NCI-H1930 (cell line): ENCODE results near the gene AQP12A.

Experiments used
- DNase-seq, 2 experiments: peaks; one replicate each; lab custom pipeline; 2025; lab: John Stamatoyannopoulos, UW

The AQP12A gene

DNA sequence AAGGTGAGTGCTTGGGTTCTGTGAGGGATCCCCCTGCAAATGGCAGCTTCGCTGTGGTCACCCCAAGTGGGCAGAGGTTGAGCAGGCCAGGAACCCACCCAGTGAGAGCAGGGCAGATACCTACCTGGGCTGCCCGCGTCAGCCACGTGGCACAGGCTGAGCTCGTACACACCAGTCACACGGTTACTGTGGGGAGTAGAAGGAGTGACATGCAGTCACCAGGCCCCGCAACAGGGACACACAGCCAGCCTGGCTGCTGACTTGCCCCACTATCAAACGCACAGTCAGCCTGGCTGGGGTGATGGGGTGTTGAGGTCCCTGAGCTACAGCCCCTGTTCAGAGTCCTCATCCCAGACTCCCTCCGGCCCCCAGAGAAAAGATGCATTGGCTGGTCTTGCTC is 32.2 kb downstream of the AQP12A start:
- DNase-seq: no peak

DNA sequence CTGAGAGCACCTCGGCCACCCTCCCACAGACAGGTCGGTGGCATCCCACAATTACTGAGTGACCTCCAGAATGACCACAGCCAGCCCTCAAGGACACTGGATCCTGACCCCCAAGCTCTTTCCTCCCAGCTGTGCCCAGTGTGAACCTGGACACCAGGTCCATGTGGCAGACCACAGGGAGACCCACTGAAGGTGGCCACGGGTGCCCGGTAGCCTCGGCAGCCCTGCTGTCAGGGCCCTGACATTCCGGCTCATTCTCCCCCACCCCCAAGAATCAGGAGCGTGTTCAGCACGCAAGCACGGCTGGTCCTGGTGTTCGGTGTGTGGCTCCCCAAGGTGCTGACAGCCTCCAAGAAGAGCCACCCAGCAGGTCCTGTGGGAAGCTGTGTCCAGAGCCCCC is 32.8 kb downstream of the AQP12A start:
- DNase-seq: no peak

- DNase-seq: no peak
Measured at GRCh38 chr2:240725266-240725665, 33.6 kb downstream of the AQP12A start.

DNA sequence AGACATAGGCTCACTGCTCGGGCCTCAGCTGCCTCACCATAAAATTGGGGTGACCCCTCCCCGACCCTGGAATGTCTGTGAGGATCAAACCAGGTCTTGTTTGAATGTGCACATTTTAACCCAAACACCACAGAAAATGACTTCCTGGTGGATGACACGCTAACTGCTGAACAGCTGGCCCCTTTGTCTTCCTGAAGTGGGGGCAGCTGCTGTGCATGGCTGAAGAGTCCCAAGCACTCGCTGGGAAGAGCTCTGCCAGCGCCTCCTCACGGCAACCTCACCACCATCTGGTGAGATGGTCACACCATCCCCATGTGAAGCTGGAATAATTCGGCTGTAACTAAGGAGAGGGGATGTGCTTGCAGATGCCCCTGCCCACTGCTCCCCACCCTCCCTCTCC is 34.0 kb downstream of the AQP12A start:
- no peak for DNase-seq

GRCh38 chr2:240726876-240727275 is 35.2 kb downstream of the AQP12A start:
- DNase-seq: no peak

GRCh38 chr2:240727439-240727838 is 35.8 kb downstream of the AQP12A start:
- no peak for DNase-seq

DNA sequence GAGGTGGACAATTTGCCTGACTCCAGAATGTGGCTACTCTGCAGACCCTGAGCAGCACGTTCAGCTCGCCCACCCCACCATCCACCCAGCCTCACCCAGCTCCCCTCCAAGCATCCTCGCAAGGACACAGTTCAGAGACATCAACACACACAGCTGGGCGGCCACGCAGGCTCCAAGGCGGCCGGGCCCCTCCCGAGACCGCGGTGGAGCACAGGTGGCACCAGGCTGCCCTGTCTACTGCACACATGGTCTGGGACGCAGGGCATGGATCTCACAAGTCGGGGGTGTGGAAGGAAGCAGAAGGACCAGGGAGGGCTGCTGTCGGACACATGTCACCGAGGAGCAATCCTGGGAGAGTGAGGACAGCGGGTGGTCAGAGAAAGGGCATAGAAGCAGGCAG is 36.2 kb downstream of the AQP12A start:
- DNase-seq: no peak

DNA sequence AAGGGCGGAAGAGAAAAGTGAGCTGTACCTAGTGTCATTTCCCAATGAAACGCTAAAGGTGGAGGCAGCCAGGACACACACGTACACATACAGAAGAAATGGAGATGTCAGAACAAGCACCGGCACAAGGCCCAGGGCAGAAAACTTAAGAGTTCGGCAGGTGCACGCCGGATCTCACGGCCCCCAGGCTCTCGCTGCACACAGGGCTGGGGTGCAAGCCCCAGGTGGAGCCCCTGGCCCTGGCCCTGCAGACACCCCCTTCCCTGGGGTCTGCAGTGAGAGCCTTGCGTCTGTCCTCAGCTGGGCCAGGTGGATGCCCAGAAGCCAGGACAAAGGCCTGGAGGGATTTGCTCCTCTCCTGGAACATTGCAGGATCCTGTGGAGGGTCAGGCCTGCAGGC is 36.7 kb downstream of the AQP12A start:
- no peak for DNase-seq

DNA sequence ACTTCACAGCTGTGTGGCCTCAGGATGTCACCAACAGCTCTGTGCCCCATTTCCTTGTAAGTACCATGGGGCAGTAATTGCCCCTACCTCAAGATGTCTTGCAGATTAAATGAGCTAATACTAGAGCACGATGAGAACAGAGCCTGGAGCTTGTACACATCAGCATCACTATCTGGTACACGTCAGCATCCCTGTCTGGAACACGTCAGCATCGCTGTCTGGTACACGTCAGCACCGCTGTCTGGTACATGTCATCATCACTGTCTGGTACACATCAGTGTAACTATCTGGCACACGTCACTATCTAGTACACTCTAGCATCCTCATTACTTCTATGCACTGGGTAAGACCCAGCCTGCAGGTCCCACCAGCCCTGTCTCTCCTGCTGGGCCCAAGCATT is 37.2 kb downstream of the AQP12A start:
- DNase-seq: no peak

DNA sequence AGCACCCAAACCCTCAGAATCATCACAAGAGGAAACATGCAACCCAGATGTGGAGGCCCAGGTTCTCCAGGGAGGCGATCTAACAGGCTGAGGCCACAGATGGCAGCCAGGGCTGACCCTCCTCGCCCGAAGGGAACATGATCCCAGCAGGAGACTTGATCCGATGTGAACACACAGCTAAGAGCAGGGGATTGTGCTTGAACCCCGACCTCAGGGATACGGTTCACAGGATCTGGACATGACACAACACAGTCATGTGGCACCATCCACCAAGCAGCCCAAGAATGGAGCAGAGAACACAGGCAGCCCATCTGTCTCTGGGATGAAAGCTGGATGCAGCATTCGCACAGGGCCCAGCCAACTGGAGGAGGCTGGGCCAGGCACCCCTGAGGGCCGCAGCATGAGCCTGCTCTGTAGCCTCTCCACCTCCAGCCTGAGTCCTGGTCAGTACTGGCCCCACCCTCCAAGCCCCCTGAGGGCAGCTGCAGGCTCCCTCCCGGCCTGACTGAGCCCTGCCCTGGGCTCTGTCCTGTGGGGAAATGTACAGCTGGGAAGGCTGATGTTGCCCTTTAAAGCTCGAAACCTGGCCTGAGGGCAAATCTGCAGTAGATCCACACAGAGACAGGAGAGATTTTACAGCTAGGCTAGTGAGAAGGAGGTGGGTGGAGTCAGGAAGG is 39.0 kb downstream of the AQP12A start:
- DNase-seq: no peak

DNA sequence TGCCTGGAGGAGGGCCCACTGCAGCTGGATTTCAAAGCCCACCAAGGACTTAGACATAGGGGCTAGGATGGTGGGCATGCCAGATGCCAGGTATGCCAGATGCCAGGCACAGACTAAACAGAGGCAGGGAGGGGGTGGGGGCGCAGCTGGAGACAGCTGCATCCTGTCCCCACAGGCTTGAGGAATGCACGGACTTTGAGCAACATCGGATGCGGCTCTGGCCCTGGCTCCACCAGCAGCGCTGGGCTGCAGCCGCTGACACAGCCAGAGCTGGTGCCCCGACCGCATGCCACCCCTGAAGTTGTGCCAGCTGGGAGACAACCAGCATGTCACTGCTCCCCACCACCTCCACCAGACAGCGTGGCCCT is 39.5 kb downstream of the AQP12A start:
- no peak for DNase-seq

DNA sequence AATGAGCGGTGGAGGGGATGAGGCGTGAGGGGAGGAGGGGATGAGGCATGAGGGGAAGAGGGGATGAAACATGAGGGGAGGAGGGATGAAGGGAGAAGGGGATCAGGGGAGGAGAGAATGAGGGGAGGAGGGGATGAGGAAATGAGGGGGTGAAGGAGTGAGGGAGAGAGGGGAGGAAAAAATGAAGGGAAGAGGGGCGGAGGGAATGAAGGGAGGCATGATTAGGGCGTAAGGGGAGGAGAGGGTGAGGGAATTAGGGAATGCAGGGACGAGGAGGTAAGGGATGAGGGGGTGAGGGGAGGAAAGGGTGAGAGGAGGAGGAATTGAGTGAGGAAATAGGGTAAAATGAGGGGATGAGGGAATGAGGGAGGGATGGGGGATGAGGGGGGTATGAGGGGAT is 40.5 kb downstream of the AQP12A start:
- no peak for DNase-seq

DNA sequence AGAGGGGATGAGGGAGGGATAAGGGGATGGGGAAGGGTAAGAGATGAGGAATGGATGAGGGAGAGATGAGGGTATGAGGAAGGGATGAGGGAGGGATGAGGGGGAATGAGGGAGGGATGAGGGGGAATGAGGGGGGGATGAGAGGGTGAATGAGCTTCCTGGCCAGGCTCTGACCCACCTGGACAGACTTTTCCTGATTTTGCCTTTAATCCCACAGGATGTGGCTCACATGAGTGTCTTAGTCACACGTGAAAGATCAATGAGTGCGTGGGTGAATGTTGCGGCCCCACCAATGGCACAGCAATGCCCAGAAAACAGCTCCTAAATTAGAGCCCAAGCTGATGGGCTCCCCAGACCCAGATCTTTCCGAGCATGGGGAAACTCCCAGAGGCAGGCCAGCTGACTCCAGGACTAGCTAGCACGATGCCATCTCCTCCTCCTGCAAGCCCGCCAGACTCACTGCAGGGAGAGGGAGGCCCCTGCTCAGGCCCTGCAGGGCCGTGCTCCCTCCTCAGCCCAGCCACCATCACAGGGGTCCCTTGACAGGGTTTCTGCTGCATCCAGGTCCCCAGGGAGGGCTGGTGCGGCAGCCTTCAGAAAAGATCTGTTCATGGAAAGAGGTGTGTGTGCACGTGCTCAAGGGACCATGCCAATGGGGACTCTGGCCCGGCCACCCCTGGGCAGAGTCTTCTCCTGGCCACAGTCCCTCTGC is 41.4 kb downstream of the AQP12A start:
- no peak for DNase-seq

GRCh38 chr2:240733803-240734495 is 42.3 kb downstream of the AQP12A start:
- DNase-seq: no peak

DNA sequence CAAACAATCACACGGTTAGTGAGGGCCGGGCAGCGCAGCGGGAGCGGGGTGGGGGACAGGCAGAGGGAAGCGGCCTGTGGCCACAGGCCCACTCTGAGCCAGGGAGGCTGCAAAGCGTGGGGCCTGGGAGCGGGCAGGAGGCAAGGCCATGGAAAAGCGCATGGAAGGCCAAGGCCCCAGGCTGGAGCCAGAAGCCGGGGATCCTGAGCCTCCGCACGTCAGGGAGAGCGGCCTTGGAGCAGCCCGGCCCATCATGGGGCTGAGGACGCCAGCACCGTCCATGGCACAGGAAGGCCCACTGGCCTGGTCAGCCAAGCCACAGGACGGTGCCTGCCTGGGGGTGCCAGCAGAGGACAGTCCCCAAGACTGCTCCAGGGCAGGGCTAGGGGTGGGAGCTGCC is 43.1 kb downstream of the AQP12A start:
- DNase-seq: no peak

DNA sequence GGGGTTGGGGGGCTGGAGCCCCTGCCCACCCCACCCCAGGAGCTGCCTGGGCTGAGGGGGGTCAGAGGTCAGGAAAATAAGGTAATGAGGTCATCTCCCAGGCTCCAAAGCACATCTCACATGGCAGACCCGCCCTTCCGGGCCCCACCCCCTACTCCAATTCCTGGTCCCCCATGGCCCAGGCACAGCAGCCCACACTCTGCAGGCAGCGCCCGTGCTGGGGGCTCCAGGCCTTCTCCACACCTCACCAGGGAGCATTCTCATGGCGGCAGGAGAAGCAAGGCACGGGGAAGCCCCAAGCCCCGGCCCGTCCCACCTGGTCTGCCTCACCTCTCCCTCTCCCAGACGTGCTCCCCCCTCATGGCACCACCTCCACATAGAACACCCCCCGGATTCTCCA is 43.8 kb downstream of the AQP12A start:
- DNase-seq: no peak

- DNase-seq: no peak
Measured at GRCh38 chr2:240736281-240737250, 44.9 kb downstream of the AQP12A start.

DNA sequence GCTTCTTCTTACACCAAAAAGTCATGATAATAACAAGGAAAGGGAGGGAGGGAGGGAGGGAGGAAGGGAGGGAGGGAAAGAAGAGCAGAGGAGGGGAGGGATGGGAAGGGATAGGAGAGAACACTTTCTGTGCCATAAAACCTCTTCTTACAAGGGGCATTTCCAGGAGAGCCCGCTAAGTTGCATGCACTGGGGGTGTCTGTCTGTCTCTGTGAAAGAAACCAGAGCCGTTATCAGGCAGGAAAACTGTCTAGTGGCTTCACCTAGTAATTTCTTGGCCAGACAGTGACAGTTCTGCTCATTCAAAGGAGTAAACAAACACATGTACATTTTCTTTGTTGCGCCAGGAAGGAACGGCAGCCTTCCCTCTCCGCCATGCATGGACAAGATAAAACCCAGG is 45.8 kb downstream of the AQP12A start:
- DNase-seq: no peak

- DNase-seq: no peak
Measured at GRCh38 chr2:240737958-240738357, 46.3 kb downstream of the AQP12A start.

GRCh38 chr2:240739797-240740196 is 48.1 kb downstream of the AQP12A start:
- no peak for DNase-seq

GRCh38 chr2:240741091-240741490 is 49.4 kb downstream of the AQP12A start:
- no peak for DNase-seq

GRCh38 chr2:240742602-240743095 is 51.0 kb downstream of the AQP12A start:
- DNase-seq: no peak
